ENCODE results near the gene CTIF. TPM values are rescaled to one million over a fixed set of nuclear protein-coding genes. Genes with fewer than 3 reads are reported as not detected.
A peak's percentile ranks its signal among the peaks of the same experiment; 100 is the strongest.

The CTIF gene
- total and polyA plus RNA-seq, 2 experiments from 2014 or later, result 8.6 to 14.4 TPM

DNA sequence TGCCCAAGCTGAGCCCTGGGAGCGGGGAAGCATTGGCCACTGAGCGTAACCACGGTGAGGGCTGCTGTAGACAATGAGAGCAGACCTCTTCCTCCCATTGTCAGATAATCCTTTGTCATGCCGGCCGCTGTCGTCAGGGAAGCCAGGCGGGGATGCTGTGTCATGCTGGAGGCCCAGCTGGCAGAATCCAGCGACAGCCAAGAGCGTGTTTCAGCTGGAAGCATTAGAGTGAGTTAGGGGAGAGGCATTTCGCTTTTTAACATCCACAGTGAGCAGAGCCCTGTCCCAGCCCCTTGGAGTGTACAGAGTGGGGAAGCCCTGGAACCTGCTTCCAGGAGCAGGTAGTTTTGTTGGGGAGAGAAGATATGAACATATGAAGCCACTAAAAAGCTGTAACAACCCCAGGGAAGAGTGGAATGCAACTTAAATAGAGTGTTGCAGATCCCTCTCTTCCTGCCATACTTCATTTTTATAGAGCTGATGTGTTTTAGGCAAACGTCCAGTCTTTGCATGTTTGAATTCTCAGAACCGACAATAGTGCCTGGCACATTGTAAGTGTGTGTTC, 7.0 kb downstream of the CTIF start:
- peaks cover 70% of the 10 kb centered on the region for H3K4me1 ChIP-seq (ENCODE audit: insufficient read depth)
- peaks cover 72% of the 10 kb centered on the region for H3K4me1 Mint-ChIP-seq
- peaks cover 19% of the 10 kb centered on the region for H3K27me3 ChIP-seq (ENCODE audit: insufficient read depth)
- peak overlapping the region; percentile 90 for H3K27ac Mint-ChIP-seq
- H3K9me2 ChIP-seq (ENCODE audit: insufficient read depth), result peaks cover 5% of the 10 kb centered on the region
- no peaks in the 10 kb centered on the region for H3K9me3 Mint-ChIP-seq
- peak; percentile 56 for ATAC-seq
- H3K4me2 ChIP-seq, result peak overlapping the region; percentile 56
- peaks cover 15% of the 10 kb centered on the region for H4K20me1 ChIP-seq (replicated peaks; ENCODE audit: insufficient read depth)
- H3K4me3 Mint-ChIP-seq, result peak overlapping the region; percentile 27; the same call in 2 of the 3 replicates
- H3K36me3 ChIP-seq (ENCODE audit: insufficient read depth), result no peaks in the 10 kb centered on the region
- H3F3A ChIP-seq (replicated peaks; ENCODE audit: low read depth), result peaks cover 21% of the 10 kb centered on the region
- H3K27me3 Mint-ChIP-seq (ENCODE audit: insufficient read depth, low read depth, poor library complexity), result peaks cover 18% of the 10 kb centered on the region
- H3K4me3 ChIP-seq, result peak overlapping the region; percentile 2; the same call in 1 of the 2 replicates
- no peak for TF ChIP-seq REST (IDR thresholded peaks at IDR 0.05; ENCODE audit: unreplicated experiment)
- TF ChIP-seq CREB1 (CRISPR knock-in tag; IDR thresholded peaks at IDR 0.05; ENCODE audit: low read depth), result peak; percentile 54; the same call in 1 of the 2 replicates
- H3K27ac ChIP-seq (ENCODE audit: low read depth), result no peak overlapping the region
- H2AFZ ChIP-seq, result no peak overlapping the region
- peaks cover 67% of the 10 kb centered on the region for H3K79me2 ChIP-seq (replicated peaks; ENCODE audit: insufficient read depth)
- H3K36me3 Mint-ChIP-seq (ENCODE audit: low read depth), result peaks cover 4% of the 10 kb centered on the region; the same call in 1 of the 3 replicates
- peak; percentile 91 for DNase-seq (ENCODE audit: low spot score)

GRCh38 chr18:48546396-48546795, 7.6 kb downstream of the CTIF start:
- Mint-ChIP-seq H3K4me1 (peaks cover 70% of the 10 kb centered on the region), H3K27me3 (ENCODE audit: insufficient read depth, low read depth, poor library complexity) (peaks cover 16% of the 10 kb centered on the region), H3K27ac (peak overlapping the region; percentile 69), H3K36me3 (ENCODE audit: low read depth) (peaks cover 3% of the 10 kb centered on the region; the same call in 1 of the 3 replicates), H3K4me3 (no peak overlapping the region; the same call in 2 of the 3 replicates), H3K9me3 (no peaks in the 10 kb centered on the region)
- Histone ChIP-seq H3K9me2 (ENCODE audit: insufficient read depth) (peaks cover 5% of the 10 kb centered on the region), H3F3A (replicated peaks; ENCODE audit: low read depth) (peaks cover 21% of the 10 kb centered on the region), H3K27me3 (ENCODE audit: insufficient read depth) (peaks cover 14% of the 10 kb centered on the region), H2AFZ (no peak overlapping the region), H3K79me2 (replicated peaks; ENCODE audit: insufficient read depth) (peaks cover 70% of the 10 kb centered on the region), H3K4me2 (peak overlapping the region; percentile 56), H4K20me1 (replicated peaks; ENCODE audit: insufficient read depth) (peaks cover 15% of the 10 kb centered on the region), H3K4me1 (ENCODE audit: insufficient read depth) (peaks cover 69% of the 10 kb centered on the region), H3K36me3 (ENCODE audit: insufficient read depth) (no peaks in the 10 kb centered on the region), H3K27ac (ENCODE audit: low read depth) (no peak overlapping the region), H3K4me3 (peak overlapping the region; percentile 2; the same call in 1 of the 2 replicates)
- no peak for DNase-seq (ENCODE audit: low spot score)
- peak; percentile 31 for ATAC-seq
- TF ChIP-seq CREB1 (CRISPR knock-in tag; IDR thresholded peaks at IDR 0.05; ENCODE audit: low read depth), result no peak
- TF ChIP-seq ZNF462 (CRISPR knock-in tag; IDR thresholded peaks at IDR 0.05), result no peak
- TF ChIP-seq REST (IDR thresholded peaks at IDR 0.05; ENCODE audit: unreplicated experiment), result no peak
- TF ChIP-seq ETS1 (IDR thresholded peaks at IDR 0.05), result no peak
- no peak for TF ChIP-seq ZNF114 (CRISPR knock-in tag; IDR thresholded peaks at IDR 0.05)
